ENCODE results near the gene PPOX.

PPOX gene

DNA sequence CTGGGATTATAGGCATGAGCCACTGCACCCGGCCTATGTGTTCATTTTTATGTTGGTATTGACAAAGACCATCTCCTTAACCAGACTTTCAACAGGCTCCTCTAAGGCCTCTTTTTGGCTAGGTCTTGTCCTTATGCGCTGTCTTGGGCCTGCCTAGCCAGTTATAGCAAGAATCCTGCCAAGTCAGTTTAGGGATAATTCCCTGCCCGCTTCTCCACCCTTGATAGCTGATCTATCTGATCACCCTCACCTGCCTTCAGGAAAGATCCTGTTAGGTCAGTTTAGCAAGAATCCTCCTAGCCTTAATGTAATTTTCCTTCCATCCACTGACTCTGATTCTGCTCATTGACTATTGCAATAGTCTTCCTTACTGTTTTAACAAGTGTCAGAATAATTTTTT, 13.5 kb downstream of the PPOX start:
- Mint-ChIP-seq H3K9me3 (no peaks in the 10 kb centered on the region), H3K27ac (no peak overlapping the region), H3K36me3 (peaks cover 12% of the 10 kb centered on the region), H3K4me3 (no peak overlapping the region), H3K4me1 (peaks cover 62% of the 10 kb centered on the region), H3K27me3 (no peaks in the 10 kb centered on the region)
- ATAC-seq: no peak

DNA sequence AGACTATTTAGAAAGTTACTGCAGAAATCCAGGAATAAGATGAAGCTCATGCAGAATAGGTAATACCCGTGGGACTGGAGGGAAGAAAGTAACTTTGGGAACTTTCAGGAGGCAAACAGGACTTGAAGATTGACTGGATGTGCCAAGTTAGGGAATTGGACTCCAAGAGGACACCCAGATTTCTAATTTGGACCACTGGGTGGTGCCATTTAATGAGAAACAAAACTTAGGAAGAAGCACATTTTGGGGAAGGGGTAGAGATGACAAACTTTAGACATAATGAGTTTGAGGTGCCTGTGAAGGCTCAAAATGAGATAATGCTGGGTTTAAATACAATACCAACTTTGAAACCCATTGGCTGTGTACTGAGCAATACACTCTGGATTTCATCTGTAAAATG, 14.4 kb downstream of the PPOX start:
- Mint-ChIP-seq H3K27ac (peak overlapping the region; percentile 57), H3K4me3 (no peak overlapping the region), H3K4me1 (peaks cover 62% of the 10 kb centered on the region), H3K9me3 (no peaks in the 10 kb centered on the region), H3K36me3 (peaks cover 2% of the 10 kb centered on the region), H3K27me3 (no peaks in the 10 kb centered on the region)
- no peak for ATAC-seq

DNA sequence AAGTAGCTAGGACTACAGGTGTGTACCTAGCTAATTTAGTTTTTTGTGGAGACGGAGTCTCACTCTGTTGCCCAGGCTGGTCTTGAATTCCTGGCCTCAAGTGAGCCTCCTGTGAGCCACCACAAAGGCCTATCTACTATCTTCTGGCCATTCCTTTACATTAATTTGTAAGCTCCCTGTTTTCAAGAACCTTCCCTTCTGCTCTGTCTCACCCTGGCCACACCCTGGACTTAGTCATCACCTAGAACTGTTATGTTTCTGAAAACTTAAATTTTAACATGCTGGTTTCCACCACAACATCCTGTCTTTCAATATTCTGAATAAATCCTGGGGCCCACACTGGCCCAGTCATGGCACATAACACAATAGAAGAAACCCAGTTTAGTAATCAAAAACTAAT, 16.0 kb downstream of the PPOX start:
- Mint-ChIP-seq H3K27me3 (no peaks in the 10 kb centered on the region), H3K4me3 (no peak overlapping the region), H3K36me3 (no peaks in the 10 kb centered on the region), H3K9me3 (no peaks in the 10 kb centered on the region), H3K4me1 (peaks cover 67% of the 10 kb centered on the region), H3K27ac (peak overlapping the region; percentile 86)
- peak; percentile 50 for ATAC-seq

DNA sequence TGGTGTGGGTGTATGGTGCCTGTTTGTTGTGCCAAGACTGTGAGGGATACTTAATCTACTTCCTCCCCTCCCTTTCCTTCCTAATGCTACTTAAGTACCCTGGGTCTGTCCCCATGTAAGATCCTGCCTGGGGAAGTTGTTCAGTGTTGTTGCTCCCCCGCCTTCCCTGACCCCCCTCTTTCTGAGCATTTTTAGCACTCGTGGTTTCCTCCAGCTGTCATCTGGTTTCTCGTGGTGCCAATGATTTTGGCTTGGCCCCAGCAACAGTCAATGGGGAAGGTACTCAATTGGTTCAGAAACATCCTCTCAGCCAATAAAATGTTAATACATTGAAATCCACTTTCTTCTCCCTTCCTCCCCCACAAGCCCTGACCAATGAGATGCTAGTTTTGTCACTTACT, 19.1 kb downstream of the PPOX start:
- Mint-ChIP-seq H3K9me3 (no peaks in the 10 kb centered on the region), H3K27ac (peak overlapping the region; percentile 86), H3K27me3 (no peaks in the 10 kb centered on the region), H3K4me1 (peaks cover 81% of the 10 kb centered on the region), H3K4me3 (peak overlapping the region; percentile 17), H3K36me3 (no peaks in the 10 kb centered on the region)
- ATAC-seq: peak; percentile 86

DNA sequence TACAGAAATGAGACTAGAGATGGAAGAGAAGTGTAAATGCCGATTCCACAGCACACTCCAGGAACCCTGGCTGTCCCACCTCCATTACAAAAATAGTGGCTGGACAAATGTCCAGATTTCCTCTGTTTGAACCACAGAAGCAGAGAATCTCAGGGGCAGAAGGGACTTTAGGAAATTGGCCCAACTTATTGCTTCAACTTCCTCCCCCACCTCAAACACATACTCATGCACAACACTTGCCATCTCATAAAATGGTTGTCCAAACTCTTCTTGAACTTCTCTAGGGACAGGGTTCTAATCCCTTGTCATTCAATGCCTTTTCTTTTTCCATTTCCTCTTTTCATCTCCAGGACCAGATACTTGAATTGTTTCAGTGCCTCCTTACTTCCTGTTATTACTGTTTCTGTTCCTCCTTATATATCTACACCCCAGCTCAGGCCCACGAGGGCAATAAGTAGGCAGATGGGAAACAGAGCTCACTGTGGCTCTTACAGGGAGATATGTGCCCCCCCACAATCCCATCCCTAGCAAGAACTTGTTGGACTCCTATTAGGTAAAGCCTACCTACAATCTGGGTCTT, 19.6 kb downstream of the PPOX start:
- Mint-ChIP-seq H3K36me3 (no peaks in the 10 kb centered on the region), H3K4me1 (peaks cover 81% of the 10 kb centered on the region), H3K27ac (peak overlapping the region; percentile 86), H3K27me3 (no peaks in the 10 kb centered on the region), H3K9me3 (no peaks in the 10 kb centered on the region), H3K4me3 (peak overlapping the region; percentile 7)
- peak; percentile 87 for ATAC-seq

DNA sequence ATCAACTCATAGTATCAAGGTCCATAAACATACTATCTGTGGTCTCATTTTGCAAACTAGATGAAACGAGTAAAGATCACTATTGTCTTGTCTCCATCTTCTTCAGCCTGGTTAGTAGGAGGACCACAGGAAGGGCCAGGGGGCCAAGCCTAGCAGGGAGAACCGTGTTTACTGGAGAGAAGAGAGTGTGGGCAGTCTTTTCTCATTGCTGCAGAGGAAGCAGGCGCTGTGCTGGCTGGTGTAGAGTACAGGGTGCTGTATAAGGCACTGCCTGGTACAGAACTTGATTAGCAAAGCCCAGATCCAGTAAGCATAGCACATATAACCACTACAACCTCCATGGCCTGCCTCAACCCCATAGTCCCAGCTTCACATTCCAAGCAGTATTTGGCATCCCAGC, 21.1 kb downstream of the PPOX start:
- no peak for ATAC-seq
- peak overlapping the region; percentile 86 for H3K27ac Mint-ChIP-seq
- H3K36me3 Mint-ChIP-seq: no peaks in the 10 kb centered on the region
- no peak overlapping the region for H3K4me3 Mint-ChIP-seq
- no peaks in the 10 kb centered on the region for H3K27me3 Mint-ChIP-seq
- peaks cover 76% of the 10 kb centered on the region for H3K4me1 Mint-ChIP-seq
- H3K9me3 Mint-ChIP-seq: no peaks in the 10 kb centered on the region

DNA sequence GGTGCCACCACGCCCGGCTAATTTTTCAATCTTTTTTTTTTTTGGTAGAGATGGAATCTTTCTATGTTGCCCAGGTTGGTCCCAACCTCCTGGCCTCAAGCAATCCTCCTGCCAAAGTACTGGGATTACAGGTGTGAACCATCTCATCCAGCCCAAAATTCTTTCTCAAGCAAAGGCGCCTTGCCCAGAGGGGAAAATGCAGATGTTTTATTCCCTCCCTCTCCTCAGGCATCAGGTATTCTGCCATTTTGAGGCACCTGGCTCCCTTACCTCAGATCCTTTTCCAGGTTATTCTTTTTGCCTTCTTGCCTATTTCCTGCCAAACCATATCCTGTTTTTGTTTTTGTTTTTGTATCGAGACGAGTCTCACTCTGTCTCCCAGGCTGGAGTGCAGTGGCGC, 22.2 kb downstream of the PPOX start:
- H3K9me3 Mint-ChIP-seq: no peaks in the 10 kb centered on the region
- peak overlapping the region; percentile 86 for H3K27ac Mint-ChIP-seq
- no peak overlapping the region for H3K4me3 Mint-ChIP-seq
- H3K27me3 Mint-ChIP-seq: no peaks in the 10 kb centered on the region
- H3K4me1 Mint-ChIP-seq: peaks cover 75% of the 10 kb centered on the region
- no peak for ATAC-seq
- no peaks in the 10 kb centered on the region for H3K36me3 Mint-ChIP-seq

DNA sequence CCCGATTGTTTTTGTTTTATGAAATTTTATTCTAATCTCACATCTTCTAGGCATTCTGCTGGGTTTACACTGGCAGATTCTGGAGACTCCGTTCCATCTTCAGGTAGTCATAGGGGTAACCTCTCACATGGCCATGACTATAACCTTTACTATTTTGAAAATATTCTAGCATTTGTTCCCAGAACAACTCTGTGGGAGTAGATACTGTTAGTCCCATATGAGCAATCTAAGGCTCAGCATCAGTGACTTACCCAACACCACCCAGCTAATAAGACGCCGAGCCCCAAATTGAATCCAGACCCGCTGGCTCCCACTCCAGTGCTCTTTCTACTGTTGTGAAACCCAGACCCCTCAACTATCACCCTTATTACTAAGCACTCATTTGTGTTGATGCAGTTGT, 22.8 kb downstream of the PPOX start:
- H3K4me1 Mint-ChIP-seq: peaks cover 69% of the 10 kb centered on the region
- no peaks in the 10 kb centered on the region for H3K36me3 Mint-ChIP-seq
- ATAC-seq: no peak
- no peaks in the 10 kb centered on the region for H3K9me3 Mint-ChIP-seq
- H3K27me3 Mint-ChIP-seq: no peaks in the 10 kb centered on the region
- H3K4me3 Mint-ChIP-seq: no peak overlapping the region
- H3K27ac Mint-ChIP-seq: peak overlapping the region; percentile 86

DNA sequence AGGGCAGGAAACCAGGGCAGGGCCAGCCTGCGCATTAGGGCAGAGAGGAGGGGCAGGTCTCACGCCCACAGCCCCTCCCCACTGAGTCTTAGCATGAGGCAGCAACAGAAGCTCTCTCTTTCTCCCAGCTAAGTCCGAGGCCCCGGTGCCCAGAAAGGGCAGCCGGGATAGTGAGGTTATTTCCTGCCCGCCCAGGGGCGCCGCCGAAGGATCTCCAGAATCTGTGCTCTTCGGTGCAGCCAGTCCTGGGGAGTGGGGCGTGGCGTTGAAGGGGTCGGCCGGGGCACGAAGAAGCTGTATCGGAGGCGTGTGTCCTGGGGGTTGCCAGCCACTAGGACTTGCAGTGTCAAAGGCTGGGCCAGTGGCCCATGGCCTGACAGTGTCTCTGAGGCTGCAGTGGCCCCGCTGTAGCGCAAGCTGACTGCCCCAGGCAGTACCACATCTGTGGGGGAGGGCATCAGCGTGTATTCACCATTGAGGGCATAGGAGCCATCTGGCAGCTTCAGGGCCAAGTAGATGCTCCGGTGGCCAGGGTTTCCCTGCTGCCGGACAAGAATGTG, 24.8 kb downstream of the PPOX start:
- no peak for ATAC-seq
- Mint-ChIP-seq H3K27ac (peak overlapping the region; percentile 57), H3K9me3 (no peaks in the 10 kb centered on the region), H3K4me1 (peaks cover 65% of the 10 kb centered on the region), H3K36me3 (no peaks in the 10 kb centered on the region), H3K4me3 (no peak overlapping the region), H3K27me3 (no peaks in the 10 kb centered on the region)

DNA sequence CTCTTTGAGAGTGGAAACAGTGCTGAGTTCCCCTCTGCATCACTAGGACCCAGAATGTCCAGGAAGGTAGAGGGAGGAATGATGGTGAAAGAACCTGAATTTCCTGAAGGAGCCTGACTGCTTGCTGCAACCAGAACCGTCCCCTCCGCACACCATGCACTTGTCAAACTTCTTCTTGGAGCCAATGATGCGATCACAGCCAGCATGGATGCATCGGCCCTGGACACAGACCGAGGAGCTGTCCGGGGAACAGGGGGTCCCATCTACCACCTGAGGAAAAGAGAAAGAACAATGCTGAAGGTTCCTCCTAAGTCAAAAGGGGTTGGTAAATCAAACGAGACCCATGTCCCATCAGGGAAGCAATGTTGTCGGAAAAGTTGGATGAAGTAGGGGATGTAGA, 25.7 kb downstream of the PPOX start:
- H3K4me1 Mint-ChIP-seq: peaks cover 58% of the 10 kb centered on the region
- no peaks in the 10 kb centered on the region for H3K9me3 Mint-ChIP-seq
- H3K36me3 Mint-ChIP-seq: no peaks in the 10 kb centered on the region
- no peak overlapping the region for H3K4me3 Mint-ChIP-seq
- no peak for ATAC-seq
- peak overlapping the region; percentile 26 for H3K27ac Mint-ChIP-seq
- H3K27me3 Mint-ChIP-seq: no peaks in the 10 kb centered on the region

DNA sequence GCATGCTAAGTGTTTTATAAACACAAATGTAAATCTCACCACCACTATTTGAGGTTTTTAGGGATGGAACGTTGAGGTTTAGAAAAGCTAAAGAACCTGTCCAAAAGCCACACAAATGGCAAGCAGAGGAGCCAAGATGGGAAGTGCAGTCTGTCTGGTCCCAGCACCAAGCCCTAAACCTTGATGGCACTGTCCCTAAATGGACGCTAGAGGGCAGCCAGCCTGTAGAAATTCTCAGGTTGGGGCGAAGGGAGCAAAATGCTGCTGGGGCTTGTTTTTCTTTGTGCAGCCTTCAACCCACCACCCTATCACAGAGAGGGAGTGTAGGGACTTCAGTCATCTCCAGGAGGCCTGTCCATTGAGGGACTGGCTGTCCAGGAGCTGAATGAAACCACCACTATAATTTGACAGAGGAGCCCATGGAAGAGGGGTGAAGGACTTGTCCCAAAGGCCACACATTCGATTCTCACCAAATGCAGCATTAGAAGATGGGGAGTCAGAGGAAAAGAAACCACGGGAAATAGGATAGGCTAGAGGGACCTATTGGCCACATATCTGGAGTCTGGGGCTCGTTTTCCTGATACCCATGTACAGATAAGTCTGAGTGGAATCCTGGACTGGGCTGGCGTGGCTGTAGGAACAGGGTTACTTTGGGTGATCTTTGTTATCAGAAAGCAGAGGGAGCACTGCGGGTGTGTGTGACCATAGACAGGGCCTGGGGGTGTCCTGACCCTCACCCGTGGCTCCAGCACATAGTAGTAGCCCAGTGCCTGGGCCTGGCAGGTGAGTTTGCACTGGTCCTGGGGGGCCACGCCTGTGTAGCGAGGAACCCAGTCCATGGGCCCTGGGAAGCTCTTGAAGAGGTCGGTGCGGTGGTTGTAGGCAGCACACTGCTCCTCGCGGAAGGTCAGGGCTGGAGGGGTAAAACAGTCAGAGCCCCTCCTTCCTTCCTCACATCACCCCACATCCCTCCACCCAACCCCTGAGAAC, 26.5 kb downstream of the PPOX start:
- H3K36me3 Mint-ChIP-seq: no peaks in the 10 kb centered on the region
- peak overlapping the region; percentile 85 for H3K27ac Mint-ChIP-seq
- H3K4me3 Mint-ChIP-seq: no peak overlapping the region
- no peaks in the 10 kb centered on the region for H3K27me3 Mint-ChIP-seq
- ATAC-seq: peak; percentile 82
- H3K9me3 Mint-ChIP-seq: no peaks in the 10 kb centered on the region
- peaks cover 50% of the 10 kb centered on the region for H3K4me1 Mint-ChIP-seq

DNA sequence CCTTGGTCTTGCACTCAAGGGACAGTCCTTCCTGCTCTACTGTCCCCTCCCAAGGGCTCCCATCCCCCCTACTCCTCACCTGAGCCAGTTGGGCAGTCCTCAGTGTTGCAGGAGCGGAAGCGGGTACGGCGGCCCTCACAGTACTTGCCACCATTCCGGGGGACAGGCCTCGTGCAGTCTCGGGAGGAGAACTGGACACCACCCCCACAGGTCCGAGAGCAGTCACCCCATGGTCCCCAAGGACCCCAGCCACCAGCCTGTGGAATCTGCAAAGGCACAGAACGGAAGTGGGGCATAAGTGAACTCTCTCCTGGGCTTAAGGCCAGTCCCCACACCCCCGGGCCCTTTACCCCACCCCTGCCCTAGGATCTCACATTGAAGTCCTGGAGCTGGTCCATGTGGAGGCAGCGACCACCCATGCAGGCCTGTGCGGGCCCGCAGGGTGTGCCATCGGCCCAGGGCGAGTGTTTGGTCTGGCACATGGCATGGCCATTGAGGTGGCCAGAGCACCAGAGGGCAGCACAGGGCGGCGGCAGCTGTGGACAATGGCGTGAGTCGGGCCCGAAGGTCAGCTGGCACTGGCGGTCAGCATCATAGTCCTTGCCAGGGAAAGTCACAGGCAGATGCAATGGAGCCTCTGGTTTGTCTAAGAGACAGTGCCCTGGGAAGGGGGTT, 27.5 kb downstream of the PPOX start:
- Mint-ChIP-seq H3K9me3 (no peaks in the 10 kb centered on the region), H3K4me3 (no peak overlapping the region), H3K27ac (no peak overlapping the region), H3K27me3 (no peaks in the 10 kb centered on the region), H3K4me1 (peaks cover 43% of the 10 kb centered on the region), H3K36me3 (no peaks in the 10 kb centered on the region)
- ATAC-seq: no peak

DNA sequence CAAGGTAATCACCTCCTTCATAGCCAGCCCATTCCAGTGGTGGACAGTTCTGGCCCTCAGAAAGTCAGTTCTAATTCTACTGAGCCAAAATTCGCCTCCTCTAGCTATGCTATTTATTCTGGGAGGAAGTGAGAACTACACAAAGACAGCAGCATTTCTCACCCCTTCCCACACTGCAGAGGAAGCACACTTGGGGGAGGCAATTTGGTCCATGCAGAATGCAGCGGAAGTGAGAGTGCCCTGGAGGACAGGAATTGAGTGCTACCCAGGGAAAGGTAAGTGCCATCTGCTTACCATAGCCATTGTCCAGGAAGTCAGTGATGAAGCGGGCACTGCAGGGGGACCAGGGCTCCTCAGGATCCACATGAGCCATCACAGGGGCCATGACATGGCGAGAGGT, 28.9 kb downstream of the PPOX start:
- H3K27ac Mint-ChIP-seq: peak overlapping the region; percentile 40
- H3K4me3 Mint-ChIP-seq: no peak overlapping the region
- H3K4me1 Mint-ChIP-seq: peaks cover 35% of the 10 kb centered on the region
- H3K36me3 Mint-ChIP-seq: no peaks in the 10 kb centered on the region
- ATAC-seq: peak; percentile 78
- no peaks in the 10 kb centered on the region for H3K27me3 Mint-ChIP-seq
- no peaks in the 10 kb centered on the region for H3K9me3 Mint-ChIP-seq

DNA sequence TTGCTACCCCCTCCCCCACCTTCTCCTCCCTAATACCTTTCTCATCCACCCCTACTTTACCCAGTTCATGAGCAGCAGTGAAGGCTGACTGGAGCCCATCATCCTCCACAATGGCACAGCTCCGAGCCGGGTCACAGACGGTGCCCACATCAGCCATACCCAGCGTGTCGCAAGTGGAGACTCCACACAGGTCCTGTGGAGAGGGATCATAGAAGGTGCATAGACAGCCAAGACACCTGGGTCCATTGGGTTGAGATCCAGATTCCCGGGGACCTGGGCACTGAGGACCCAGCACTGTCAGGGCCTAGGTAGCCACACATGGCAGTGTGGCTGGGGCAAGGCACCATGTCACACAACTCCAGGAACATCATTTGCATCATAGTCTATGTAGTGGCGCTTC, 29.9 kb downstream of the PPOX start:
- ATAC-seq: no peak
- Mint-ChIP-seq H3K4me3 (no peak overlapping the region), H3K27ac (peak overlapping the region; percentile 40), H3K9me3 (no peaks in the 10 kb centered on the region), H3K36me3 (no peaks in the 10 kb centered on the region), H3K27me3 (no peaks in the 10 kb centered on the region), H3K4me1 (peaks cover 38% of the 10 kb centered on the region)
